ENCODE data around the gene RNF121.
A peak's percentile ranks its signal among the peaks of the same experiment; 100 is the strongest.

The RNF121 gene

GRCh38 chr11:72007089-72007476, 78.2 kb downstream of the RNF121 start:
- no peak for DNase-seq

- DNase-seq, result no peak
Measured at GRCh38 chr11:72007587-72007986, 78.7 kb downstream of the RNF121 start.

DNA sequence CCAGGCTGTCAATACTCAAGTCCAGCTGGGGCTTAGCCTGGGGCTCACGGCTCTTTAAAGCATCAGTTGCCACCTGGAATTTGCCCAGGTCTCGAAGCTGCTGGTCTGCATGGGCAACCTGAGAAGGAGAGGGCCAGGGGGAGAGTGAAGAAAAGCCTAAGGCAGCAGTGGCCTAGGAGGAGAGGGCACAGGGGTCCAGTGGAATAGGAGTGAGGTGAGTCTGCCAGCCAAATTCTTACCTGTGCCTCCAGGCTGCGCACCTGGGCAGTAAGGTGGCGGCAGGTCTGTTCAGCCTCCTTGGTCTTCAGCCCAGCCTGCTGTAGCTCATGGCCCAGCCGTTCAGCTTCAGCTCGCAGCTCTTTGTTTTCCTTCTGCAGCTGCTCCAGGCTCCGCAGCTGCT, 79.9 kb downstream of the RNF121 start:
- no peak for DNase-seq

DNA sequence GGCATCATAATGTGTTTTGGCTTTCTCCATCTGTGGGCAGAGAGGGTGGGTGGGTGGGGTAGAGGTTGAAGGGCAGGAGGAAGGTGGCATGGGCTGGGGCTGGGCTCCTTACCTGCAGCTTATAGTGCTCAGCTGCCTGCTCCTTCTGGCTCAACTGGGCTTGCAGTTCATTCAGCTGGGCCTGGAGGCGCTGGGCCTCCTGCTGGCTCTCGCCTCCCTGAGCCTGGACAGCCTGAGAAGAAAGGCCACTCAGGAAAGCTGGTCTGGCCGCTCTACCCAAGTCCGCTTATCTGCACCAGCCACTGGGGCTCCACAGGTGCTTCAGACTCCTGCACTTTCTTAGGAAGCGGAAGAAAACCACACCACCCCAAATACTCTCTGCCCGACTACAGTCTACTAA, 80.3 kb downstream of the RNF121 start:
- no peak for DNase-seq

- no peak for DNase-seq
Measured at GRCh38 chr11:72010529-72011233, 81.8 kb downstream of the RNF121 start.

DNA sequence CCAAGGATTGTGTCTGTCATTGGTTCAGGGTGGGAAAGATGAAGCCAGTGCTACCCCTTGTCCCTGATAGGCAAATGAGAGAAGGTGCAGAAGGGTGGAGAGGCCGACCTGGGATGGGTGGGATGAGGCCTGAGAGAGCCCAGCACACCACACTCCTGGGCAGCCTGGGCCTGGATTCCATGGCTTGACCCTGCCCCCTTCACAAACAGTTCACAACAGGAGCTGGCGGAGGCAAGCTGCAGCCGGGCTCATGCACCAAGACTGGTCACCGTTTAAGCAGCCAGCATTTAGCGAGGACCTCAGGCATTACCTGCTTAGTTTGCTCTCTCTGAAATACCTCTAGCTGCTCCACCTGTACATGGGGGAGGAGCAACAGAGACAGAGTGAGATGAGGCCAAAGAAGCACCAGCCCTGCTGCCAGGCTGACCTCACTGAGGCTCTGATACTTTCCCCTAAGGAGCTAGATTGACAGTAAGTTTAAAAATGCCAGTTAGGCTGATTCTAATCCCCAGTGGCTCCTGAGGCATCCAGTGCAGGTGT, 83.3 kb downstream of the RNF121 start:
- DNase-seq, result no peak

GRCh38 chr11:72012897-72013721, 84.3 kb downstream of the RNF121 start:
- peak; percentile 82 for DNase-seq

GRCh38 chr11:72013765-72014711, 85.2 kb downstream of the RNF121 start:
- DNase-seq, result no peak

DNA sequence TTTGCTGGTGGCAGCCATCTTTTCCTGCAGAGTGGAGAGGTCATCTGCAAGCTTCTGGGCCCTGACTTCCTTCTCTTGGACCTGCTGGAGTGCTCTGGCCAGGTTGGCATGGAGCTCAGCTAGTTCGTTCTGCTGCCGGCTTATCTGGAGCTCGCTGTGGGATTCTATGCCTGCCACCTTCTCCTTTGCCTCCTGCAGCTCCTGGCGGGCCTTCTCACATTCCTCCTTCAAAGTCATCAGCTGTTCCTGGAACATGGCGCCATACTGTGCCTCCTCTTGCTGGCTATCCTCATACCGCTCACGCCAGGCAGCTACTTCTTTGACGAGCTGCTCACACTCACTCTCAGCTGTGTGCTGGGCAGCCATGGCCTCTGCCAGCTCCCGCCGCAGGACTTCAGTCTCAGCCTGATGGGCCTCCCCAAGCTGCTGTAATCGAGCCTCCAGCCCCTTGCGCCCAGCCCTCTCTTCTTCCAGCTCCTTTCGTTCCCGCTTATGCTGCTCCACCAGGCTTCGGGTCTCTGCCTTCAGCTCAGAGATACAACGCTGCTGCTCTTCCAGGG, 86.0 kb downstream of the RNF121 start:
- no peak for DNase-seq

GRCh38 chr11:72015511-72016061, 86.7 kb downstream of the RNF121 start:
- DNase-seq, result no peak

DNA sequence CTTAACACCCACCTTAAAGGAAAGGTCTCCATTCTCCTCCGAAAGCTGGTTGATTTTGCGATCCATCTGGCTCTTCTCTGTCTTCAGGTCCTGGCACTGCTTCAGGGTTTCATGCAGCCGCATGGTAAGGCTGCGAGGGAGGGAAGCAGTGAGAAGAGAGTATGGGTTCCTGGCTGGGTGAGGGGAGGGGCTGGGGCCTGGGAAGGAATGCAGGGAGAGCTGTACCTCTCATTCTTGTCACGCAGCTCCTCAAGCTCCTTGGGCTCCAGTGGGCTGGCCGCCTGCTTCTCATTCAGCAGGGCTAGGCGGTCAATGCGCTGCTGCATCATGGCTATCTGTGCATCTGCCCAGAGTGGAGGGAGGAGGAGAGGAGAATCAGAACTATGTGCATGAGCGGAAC, 89.3 kb downstream of the RNF121 start:
- DNase-seq, result no peak

DNA sequence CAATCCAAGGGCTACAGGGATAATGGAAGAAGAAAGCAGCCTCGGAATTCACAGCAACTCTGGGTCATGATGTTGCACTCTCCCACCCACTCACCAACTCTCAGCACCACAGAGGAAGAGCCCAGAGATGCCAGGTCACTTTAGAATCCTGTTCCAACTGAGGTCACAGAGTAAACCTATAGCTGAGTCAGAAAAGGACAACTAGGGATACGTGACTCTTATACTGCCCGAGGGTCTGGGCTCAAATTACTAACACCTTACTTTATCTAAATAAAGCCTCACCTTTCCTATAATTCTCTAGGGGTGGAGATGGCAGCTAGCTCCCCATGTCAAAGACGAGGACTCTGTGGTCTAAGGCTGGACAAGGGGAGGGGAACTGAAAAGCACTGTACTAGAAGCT, 94.5 kb downstream of the RNF121 start:
- DNase-seq, result no peak

DNA sequence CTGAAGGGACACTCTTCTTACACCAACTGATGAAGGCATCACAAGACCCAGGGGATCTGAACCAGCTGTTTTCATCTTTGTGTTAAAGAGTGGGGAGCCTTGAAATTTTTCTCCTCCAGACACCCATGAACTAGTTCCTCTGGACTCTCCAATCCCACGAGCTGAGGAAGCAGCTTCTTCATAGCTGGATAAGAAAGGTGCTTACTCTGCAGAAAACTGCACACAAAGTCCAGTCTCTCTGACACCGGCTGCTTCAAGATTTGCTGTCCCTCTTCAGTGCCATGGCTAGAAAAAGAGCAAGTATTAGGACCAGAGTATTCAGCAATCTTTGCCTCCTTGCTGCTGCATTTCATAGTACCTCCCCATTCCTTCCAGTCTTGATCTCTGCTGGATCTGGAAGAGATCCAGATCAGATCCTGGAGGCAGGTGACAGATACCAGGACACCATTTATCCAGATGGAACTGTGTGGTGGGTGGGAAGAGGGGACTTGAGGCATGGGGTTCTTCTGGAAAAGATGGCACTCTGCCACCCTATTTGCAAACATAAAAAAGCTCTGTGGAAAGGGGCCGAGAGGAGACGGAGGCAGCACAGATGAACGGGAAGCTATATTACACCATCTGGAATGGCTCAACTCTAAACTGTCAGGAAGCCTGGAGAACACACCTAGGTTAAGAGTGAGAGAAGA, 95.4 kb downstream of the RNF121 start:
- no peak for DNase-seq

- DNase-seq, result no peak
Measured at GRCh38 chr11:72026090-72026489, 97.2 kb downstream of the RNF121 start.

- DNase-seq, result no peak
Measured at GRCh38 chr11:72030472-72031045, 101.7 kb downstream of the RNF121 start.

DNA sequence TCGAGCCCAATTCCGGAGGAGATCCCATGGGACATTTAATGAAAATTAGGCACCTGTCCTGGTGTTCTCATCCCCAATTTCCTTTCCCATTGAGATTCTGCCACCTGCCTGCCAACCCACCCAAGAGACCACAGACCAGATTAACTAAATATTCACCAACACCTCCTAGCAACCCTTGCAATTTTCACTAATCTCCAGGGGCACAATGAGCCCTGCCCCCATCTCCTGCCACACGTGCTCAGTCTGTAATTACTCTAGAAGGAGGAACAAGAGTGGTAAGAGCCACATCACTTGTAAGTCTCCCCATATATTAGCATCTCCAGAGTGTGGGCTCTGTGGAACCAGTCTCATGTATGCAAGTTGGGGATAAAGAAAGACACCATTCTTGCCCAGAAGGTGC, 107.8 kb downstream of the RNF121 start:
- no peak for DNase-seq

DNA sequence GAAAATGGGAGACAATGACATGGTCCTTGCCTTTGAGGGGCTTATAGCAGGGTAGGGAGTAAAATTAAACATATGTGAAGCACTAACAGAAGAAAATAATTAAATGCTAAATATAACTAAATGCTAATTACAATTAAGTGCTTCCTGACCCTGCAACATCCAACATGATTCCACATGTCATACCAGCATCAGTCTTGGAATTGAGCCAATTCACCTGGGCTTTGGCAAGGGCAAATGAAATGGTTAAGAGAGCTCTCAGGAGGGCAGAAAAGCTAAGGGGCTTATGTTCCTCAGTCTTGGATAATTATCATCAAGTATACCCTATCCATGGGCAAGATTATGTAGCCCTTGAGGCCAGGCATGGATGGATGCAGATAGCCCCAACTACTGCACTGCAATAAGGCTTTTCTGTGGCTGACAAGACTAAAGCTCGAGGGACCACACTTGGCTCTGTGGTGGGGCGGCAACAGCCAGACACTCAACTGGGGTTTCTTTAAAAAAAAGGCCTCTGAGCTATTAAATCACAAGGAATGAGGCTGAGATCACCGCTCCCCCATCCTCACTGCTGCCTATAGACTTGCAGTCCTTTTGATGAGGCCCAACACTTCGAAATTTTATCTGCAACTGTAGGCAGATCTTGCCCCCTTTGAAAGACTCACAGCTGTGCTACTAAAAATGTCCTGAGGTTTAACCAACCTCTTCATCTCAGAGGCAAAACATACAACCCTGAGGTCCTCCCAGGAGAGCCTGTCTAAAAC, 108.9 kb downstream of the RNF121 start:
- peak; percentile 50 for DNase-seq

- peak; percentile 87 for DNase-seq
Measured at GRCh38 chr11:72038491-72038890, 109.6 kb downstream of the RNF121 start.

- DNase-seq, result no peak
Measured at GRCh38 chr11:72039031-72039855, 110.4 kb downstream of the RNF121 start.

Data from left hindlimb (tissue), 1 donor.